Measurements from ENCODE around the gene RBM18.

GRCh38 chr9:122276096-122276495, 11.5 kb upstream of the RBM18 start:
- TF ChIP-seq, protein P1, sequence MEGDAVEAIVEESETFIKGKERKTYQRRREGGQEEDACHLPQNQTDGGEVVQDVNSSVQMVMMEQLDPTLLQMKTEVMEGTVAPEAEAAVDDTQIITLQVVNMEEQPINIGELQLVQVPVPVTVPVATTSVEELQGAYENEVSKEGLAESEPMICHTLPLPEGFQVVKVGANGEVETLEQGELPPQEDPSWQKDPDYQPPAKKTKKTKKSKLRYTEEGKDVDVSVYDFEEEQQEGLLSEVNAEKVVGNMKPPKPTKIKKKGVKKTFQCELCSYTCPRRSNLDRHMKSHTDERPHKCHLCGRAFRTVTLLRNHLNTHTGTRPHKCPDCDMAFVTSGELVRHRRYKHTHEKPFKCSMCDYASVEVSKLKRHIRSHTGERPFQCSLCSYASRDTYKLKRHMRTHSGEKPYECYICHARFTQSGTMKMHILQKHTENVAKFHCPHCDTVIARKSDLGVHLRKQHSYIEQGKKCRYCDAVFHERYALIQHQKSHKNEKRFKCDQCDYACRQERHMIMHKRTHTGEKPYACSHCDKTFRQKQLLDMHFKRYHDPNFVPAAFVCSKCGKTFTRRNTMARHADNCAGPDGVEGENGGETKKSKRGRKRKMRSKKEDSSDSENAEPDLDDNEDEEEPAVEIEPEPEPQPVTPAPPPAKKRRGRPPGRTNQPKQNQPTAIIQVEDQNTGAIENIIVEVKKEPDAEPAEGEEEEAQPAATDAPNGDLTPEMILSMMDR (IDR thresholded peaks at IDR 0.05; ENCODE audit: low read length) = no peak
- TF ChIP-seq EZH2 (IDR thresholded peaks at IDR 0.05; ENCODE audit: borderline replicate concordance, low read length) = no peak
